ENCODE results near the gene TRDMT1.

GRCh38 chr10:17157024-17157423, 44.4 kb downstream of the TRDMT1 start:
- TF ChIP-seq, protein P1, sequence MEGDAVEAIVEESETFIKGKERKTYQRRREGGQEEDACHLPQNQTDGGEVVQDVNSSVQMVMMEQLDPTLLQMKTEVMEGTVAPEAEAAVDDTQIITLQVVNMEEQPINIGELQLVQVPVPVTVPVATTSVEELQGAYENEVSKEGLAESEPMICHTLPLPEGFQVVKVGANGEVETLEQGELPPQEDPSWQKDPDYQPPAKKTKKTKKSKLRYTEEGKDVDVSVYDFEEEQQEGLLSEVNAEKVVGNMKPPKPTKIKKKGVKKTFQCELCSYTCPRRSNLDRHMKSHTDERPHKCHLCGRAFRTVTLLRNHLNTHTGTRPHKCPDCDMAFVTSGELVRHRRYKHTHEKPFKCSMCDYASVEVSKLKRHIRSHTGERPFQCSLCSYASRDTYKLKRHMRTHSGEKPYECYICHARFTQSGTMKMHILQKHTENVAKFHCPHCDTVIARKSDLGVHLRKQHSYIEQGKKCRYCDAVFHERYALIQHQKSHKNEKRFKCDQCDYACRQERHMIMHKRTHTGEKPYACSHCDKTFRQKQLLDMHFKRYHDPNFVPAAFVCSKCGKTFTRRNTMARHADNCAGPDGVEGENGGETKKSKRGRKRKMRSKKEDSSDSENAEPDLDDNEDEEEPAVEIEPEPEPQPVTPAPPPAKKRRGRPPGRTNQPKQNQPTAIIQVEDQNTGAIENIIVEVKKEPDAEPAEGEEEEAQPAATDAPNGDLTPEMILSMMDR (IDR thresholded peaks at IDR 0.05 in 8 of 11, conservative IDR thresholded peaks at IDR 0.05 in 3 of 11): no peak
- TF ChIP-seq POLR2A (IDR thresholded peaks at IDR 0.05): no peak
- TF ChIP-seq POLR2AphosphoS5 (IDR thresholded peaks at IDR 0.05): no peak
